DMS114 treated with DMSO at 0.1 percent for 48 hours (cell line): ENCODE measurements around the gene VILL.

Experiments
- DNase-seq: peaks from one replicate; lab custom pipeline; 2025; ENCODE audit not compliant: unreplicated experiment; lab: John Stamatoyannopoulos, UW

The VILL gene

DNA sequence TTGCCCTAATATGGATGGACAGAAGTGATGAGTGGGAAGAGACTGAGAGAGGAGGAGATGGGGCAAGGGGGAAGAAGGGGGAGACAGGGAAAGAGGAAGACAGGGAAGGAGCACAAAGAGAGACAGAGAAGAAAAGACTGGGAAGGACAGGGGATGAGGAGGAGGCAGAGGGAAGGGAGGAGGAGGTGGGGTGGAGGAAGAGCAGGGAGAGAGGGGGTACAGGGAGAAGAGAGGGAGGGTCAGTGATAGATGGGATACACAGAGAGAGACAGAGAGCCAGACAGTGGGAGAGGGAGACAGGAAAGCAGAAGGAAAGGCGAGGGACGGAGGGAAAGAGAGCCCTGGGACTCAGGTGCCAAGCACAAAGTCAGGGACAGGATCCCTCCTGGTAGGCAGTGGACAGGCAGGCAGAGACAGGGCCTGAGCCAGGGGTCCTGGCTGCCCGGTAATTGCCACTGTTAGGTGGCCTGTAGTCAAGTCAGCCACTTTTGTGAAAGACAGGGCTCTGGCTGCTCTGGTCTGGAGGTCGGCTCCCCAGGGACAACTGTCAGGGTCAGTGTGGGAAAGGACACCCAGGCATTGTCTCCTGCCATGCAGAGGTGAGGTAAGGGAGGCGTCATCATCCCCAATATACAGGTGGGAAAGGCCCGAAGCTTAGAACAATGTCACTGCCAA is 9.8 kb downstream of the VILL start:
- no peak for DNase-seq

DNA sequence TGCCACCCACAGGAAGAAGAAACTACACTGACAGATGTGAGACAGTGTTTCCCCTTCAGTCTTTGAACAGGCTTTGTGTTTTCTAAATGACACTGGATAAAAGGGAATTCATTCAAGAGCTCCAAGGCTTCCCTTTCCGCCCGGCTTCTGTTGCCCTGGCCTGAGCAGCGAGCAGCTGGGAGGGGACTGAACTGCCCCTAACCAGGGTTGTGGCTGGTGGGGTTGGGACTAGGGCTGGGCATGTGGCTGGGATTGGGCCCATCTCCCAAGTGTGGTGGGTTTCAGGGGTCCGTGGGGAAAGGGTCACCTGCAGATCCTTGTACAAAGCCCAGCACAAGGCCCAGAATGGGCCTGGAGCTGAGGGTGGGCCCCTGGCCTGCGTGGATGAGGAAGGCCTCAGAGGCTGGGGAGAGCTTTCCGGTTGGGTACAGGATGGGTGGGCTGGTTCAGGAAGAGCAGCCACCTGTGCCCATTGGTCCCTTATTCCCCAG is 10.4 kb downstream of the VILL start:
- DNase-seq, result no peak

DNA sequence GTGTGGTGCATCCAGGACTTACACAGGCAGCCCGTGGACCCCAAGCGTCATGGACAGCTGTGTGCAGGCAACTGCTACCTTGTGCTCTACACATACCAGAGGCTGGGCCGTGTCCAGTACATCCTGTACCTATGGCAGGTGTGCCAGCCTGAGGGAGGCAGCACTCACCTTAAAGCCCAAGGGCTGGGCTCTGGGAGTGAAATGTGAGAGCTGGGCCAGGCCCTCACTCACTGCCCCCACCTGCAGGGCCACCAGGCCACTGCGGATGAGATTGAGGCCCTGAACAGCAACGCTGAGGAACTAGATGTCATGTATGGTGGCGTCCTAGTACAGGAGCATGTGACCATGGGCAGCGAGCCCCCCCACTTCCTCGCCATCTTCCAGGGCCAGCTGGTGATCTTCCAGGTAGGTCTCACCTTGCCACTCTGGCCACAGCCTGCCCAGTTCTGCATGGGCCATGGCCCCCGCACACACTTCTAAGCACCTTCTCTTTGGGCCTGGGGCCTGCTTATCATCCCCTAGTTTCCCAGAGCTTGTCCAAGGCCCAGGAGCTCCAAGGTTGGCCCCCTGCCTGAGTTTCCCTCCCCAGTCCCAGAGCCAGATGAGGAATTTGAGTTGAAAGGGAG is 11.0 kb downstream of the VILL start:
- no peak for DNase-seq

DNA sequence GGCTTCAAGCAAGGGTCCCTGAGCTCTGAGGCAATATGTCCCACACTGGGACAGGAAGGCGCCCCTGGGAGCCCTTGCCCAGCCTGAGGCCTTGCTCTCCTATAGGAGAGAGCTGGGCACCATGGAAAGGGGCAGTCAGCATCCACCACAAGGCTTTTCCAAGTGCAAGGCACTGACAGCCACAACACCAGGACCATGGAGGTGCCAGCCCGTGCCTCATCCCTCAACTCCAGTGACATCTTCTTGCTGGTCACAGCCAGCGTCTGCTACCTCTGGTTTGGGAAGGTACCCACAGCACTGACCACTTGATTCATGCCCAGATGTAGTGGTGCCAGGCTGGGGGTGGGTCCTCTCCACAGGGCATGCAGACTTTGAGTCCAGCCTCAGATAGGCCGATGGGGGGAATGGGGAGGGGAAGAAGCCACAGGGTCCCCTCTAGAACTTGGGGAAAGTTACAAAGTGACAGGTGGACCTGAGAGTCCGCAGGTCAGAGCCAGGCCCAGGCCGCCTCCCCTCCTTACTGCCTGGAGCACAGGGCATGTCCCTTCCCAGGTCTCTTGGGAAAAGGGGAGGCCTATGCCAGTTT is 11.8 kb downstream of the VILL start:
- no peak for DNase-seq

DNA sequence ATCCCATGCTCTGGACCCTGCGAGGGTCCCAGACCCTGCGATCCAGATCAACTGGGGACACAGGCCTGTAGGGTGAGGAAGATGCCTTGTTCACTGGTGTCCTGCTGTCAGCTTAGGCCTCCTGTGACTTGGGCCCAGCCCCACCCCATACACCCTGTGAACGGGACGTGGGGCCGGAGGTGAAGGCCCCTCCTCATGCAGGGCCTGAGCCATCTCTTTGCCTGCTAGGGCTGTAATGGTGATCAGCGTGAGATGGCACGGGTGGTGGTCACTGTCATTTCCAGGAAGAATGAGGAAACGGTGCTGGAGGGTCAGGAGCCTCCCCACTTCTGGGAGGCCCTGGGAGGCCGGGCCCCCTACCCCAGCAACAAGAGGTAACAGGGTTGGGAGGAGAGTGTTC is 12.4 kb downstream of the VILL start:
- DNase-seq, result no peak

DNA sequence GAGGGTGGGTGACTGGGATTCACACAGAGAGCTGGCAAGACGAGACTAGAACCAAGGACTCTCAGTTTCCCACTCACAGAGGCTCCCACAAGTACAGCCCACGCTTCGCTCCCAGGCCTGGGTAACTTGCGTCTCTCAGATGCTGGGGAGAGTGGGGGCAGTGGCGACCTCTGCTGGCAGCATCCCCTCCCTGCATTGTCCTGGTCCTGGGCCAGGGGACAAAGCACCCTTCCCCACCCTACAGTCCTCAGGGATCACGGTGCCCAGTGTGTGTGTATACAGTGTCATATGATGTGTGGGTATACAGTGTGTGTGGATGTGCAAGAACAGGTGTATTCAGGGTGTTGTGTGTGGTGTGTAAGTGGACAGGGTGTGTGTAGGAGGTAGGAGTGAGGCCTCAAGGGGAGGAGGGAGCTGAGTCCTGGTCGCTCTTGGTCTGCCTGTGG is 12.8 kb downstream of the VILL start:
- no peak for DNase-seq

DNA sequence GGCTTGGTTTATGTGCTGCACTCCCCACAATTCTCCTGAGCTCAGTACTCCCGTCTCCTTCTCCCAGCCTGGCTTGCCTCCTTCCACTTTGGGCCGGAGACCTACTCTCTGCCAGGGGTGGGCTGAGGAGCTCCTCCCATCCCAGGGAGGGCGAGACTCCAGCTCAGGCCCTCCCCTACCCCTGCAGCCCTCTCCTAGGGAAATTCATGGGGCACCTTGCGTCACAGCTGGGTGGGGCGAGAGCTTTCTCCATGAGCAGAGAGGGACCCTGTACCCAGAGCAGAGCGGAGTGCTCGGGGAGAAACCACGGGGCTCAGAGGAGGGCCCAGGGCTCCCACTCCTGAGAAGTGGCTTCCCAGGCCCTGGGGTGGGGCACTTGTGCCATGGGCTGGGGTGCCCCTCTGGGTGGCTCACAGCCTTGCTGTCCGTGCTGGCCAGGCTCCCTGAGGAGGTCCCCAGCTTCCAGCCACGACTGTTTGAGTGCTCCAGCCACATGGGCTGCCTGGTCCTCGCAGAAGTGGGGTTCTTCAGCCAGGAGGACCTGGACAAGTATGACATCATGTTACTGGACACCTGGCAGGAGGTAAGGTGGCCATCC is 13.3 kb downstream of the VILL start:
- DNase-seq, result no peak

DNA sequence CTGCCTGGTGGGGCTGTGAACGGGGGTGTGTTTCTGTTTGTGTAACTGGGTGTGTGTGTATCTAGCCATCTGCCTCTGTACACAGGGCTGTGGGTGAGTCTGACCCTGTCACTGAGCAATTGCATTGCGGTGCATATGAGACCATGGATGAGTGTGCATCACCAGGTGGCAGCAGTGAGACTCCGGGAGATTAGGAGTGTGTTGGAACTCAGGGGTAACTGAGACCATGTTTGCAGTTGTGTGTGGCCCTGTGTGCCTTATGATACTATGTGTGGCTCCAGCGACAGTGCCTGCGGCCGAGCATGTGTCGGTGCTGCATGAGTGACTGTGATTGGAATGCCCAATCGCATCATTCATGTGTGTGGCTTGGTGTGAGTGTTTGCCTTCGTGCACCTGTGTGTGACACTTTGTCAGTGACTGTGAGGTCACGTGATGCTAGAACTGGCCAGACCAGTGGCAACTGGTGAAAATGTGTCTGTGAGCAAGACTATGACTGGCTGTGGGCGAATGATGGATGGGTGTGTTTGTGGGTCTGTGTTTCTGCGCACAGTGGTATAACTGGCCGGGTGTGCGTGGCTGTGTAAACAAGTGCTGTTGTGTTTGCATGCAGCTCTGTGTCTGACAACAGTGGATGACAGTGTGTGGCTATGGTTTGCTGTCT is 14.0 kb downstream of the VILL start:
- DNase-seq, result peak; percentile 21

DNA sequence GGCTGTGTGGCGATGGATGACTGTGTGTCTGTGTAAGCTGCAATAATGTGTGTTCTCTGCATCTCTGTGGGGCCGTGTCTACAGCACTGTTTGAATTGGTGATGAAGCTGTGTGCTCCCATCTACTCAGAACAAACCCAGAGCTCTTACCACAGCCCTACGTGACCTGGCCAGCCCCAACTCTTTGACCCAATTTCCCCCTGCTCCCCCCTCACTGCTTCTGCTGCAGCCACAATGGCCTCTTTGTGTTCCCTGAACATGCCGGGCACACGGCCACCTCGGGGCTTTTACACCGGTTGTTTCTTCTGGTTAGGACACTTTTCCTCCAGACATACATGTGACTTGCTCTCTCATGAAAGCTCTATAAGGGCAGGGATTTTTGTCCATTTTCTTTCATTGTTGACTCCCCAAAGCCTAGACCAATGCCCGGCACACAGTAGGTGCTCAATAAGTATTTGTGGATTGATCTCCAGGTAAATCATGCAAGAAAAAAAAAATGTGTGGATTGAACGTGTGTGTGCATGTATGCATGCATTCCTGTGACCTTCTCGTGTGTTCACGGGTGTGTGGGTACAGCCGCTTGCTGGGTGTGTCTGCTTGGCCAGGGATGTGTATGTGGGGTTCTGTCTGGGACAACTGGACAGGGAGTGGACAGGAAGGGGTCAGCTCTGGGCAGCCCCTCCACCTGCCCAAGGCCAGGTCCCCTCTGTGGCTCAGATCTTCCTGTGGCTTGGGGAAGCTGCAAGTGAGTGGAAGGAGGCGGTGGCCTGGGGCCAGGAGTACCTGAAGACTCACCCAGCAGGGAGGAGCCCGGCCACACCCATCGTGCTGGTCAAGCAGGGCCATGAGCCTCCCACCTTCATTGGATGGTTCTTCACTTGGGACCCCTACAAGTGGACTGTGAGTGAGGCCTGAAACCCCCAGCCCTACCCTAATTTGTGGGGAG is 14.8 kb downstream of the VILL start:
- DNase-seq, result no peak

DNA sequence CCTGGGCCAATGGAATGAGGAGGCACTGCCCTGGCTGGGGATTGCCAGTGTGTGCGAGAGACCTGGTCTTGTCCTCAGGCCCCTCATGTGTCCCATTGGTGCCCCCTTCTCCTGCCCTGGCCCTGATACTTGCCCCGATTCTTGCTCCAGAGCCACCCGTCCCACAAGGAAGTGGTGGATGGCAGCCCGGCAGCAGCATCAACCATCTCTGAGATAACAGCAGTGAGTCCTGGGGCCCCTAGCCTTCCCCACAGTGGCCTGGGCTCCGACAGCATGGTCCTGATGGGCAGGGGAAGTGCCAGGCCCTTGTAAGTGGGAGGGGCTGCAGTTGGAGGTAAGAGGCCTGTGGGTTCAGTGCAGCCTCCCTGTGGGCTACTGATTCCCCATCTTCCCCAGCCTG is 15.4 kb downstream of the VILL start:
- no peak for DNase-seq

DNA sequence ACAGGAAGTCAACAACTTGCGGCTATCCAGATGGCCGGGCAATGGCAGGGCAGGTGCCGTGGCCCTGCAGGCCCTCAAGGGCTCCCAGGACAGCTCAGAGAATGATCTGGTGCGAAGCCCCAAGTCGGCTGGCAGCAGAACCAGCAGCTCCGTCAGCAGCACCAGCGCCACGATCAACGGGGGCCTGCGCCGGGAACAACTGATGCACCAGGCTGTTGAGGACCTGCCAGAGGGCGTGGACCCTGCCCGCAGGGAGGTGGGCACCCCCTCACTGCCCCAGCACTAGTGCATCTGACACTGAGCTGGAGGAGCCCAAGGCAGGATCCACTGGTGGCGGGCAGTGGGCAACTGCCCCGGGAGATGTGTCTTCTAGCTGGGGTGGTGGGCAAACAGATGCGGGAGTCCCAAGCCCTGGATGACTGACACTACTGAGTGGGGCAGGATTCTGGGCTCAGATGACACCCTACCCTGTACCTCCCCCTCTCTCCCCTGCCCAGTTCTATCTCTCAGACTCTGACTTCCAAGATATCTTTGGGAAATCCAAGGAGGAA is 15.9 kb downstream of the VILL start:
- DNase-seq, result no peak

DNA sequence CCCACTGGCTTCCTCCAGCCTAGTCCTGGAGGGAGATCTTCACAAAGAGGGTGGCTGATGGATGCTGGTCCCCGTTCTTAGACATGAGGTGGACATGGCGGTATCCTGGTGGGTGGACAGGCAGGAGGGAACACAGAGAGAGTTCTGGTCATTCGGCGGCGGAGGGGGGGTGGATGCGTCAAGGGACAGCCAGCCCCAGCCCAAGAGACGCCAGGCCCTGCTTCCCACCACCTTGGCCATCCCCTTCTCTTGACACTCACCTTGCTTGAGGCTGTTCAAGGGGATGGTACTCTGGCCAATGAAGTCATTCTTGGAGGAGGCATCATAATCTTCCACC is 17.1 kb downstream of the VILL start:
- no peak for DNase-seq

DNA sequence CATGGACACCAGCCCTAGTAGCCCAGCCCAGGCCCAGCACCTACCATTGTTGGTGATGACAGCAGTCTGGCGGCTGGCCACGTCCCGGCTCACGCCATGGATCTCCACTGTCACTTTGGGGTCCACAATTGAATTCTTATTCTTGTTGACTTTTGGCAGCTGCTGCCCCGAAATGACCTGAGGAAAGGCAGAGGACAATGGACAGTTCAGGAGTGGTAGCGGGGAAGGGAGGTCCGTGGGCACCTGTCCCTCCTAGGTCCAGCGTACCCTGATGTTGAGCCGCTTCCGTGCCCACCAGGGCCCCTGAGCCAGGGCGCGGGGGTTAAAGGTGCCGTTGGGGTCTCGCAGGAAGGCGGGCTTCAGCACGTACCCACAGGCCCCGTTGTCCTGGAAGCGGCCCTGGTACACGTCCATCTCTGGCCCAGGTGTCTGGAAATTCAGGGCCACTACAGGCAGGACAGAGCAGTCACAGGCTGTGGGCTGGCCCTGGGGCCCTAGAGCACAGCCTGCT is 17.7 kb downstream of the VILL start:
- no peak for DNase-seq

DNA sequence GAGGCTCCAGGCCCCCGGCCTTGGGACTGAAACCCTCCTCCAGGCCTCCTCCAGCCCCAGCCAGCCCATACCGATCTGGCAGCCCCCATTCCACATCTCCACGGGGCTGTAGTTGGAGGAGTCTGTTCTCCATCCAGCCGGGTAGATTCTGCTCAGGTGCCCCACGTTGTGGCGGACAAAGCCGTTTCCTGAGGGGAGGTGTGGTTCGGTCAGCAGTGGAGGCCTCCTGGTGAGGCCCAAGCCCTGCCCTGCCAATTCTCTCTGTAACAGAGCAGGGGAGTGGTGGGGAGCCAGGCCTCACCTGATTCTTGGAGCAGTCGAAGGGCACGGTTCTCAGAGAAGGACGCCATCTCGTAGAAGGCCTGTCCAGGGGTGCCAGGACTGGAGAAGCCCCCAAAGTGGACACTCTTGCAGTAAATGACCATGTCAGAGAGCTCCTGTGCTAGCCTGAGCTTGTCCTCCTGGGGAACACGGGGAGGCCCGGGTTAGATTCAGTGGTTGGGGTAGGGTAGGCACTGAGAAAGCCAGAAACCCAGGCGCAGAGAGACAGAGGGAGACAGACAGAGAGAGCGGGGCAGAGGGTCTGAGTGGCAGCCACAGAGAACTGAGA is 18.5 kb downstream of the VILL start:
- DNase-seq, result no peak

DNA sequence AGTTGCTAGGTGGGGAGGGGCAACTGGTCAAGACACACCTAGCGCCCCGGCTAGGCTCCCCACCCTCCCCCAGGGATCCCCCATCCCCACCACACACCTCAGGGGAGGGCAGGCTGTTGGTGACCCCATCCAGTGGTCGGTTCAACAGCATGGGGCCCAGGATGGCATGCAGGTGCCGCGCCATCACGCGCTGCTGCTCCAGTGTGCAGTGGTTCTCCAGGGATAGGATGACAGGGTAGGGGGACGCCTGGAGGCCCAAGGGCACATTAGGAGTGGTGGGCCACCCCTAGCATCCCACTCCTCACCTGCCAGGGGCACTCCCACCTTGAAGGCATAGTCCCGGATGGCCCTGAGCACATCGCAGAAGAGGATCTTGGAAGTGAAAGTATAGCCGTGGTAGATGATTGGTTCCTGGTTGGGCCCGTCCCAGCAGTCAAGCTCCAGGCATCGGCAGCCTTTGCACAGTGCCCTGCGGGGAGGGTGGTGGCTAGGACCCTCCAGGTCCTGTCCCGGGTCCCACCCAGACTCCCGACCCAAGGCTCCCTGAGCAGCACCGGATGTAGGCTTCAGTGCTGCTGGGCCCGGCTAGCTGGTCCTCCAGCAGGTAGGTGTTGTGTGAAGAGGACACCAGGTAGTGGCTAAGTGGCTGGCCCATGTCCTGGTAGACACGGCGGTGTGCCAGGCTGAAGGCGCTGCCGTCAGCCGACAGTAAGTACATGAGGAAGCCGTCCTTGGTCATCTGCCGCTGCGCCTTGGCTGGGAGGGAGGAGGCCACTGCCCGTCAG is 19.4 kb downstream of the VILL start:
- no peak for DNase-seq

DNA sequence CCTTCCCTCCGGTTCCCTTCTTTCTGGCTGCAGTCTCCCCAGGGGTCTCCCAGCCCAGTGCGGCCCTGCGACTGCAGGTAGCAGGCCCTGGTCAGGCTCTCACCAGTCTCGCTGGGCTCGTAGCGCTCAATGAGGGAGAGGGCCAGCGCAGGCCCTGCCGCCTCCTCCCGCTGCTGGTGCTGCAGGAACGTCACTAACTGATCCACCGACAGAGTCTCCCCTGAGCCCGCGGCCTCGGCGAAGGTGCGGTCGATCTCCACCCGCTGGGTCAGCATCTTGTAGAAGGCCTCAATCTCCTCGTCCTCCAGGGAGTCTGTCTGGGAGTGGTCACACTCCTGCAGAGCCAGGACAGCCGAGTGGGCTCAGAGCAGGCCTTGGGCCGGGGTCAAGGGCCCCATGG is 20.5 kb downstream of the VILL start:
- no peak for DNase-seq

DNA sequence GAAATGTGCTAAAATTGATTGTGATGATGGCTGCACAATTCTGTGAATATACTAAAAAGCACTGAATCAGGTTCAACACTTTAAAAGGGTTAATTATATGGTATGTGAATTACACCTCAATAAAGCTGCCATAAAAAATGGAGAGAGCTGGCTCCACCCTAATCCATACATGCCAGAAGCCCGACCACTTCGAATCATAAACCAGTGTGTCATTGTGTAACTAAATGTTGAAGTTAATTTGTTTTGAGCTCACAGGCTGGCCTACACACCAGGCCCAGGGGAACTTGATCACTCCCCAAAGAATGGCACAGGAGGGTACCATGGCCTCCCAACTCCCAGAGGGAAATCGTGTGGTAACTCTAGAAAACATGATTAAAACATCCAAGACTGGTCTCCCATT is 24.9 kb downstream of the VILL start:
- DNase-seq, result no peak

DNA sequence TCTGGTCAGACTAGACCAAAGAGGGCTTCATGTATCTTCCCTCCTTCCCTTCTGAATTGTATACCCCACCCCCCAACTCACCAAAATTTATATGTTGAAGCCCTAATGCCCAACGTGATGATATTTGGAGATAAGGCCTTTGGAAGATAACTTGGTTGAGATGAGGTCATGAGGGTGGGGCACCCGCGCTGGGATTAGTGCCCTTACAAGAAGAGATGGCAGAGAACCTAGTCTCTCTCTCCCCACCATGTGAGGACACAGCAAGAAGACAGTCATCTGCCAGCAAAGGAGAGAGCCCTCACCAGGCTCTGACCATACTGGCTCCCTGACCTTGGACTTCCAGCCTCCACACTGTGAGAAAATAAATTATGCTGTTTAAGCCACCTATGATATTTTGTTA is 25.4 kb downstream of the VILL start:
- DNase-seq, result no peak

DNA sequence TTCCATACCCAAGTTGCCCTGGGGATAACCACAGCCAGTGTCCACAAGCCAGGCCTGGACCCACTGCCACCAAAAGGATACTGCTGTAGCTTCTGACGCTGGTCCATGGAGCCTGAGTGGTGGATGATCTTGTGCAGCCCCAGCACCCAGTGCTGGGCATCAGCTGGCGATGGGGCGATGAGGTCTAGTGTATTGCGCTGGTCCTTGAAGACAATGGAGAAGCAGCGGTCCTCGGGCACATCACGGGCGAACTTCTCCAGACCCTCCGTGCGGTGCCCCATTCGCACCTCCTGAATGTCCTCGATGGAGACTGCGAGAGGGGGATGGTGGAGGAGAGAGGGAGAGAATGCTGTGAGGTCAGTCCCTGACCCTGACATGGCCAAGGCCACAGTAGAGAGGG is 25.8 kb downstream of the VILL start:
- no peak for DNase-seq
